ENCODE results near the gene ETS2.
A peak's percentile ranks its signal among the peaks of the same experiment; 100 is the strongest.

ETS2 gene

GRCh38 chr21:38789275-38789674 lies 16.5 kb upstream of the ETS2 start:
- no peak for DNase-seq (ENCODE audit: low spot score)
- H3K4me3 Mint-ChIP-seq, result no peak overlapping the region
- peaks cover under 1% of the 10 kb centered on the region for H3K36me3 Mint-ChIP-seq (ENCODE audit: low read depth)
- peaks cover 10% of the 10 kb centered on the region for H3K4me1 Mint-ChIP-seq (ENCODE audit: low read depth)
- H3K27me3 Mint-ChIP-seq (ENCODE audit: low read depth), result no peaks in the 10 kb centered on the region
- H3K9me3 Mint-ChIP-seq, result peaks cover 1% of the 10 kb centered on the region
- no peak overlapping the region for H3K27ac Mint-ChIP-seq

- H3K27me3 Mint-ChIP-seq (ENCODE audit: low read depth), result no peaks in the 10 kb centered on the region
- H3K4me3 Mint-ChIP-seq, result no peak overlapping the region
- H3K9me3 Mint-ChIP-seq, result no peaks in the 10 kb centered on the region
- no peak for DNase-seq (ENCODE audit: low spot score)
- H3K4me1 Mint-ChIP-seq (ENCODE audit: low read depth), result peaks cover 10% of the 10 kb centered on the region
- no peaks in the 10 kb centered on the region for H3K36me3 Mint-ChIP-seq (ENCODE audit: low read depth)
- H3K27ac Mint-ChIP-seq, result no peak overlapping the region
Measured at GRCh38 chr21:38790059-38790458, 15.7 kb upstream of the ETS2 start.

- Mint-ChIP-seq H3K27ac (no peak overlapping the region), H3K4me3 (peak overlapping the region; percentile 4), H3K4me1 (ENCODE audit: low read depth) (peaks cover 10% of the 10 kb centered on the region), H3K36me3 (ENCODE audit: low read depth) (no peaks in the 10 kb centered on the region), H3K27me3 (ENCODE audit: low read depth) (no peaks in the 10 kb centered on the region), H3K9me3 (no peaks in the 10 kb centered on the region)
- no peak for DNase-seq (ENCODE audit: low spot score)
Measured at GRCh38 chr21:38790961-38791360, 14.8 kb upstream of the ETS2 start.

DNA sequence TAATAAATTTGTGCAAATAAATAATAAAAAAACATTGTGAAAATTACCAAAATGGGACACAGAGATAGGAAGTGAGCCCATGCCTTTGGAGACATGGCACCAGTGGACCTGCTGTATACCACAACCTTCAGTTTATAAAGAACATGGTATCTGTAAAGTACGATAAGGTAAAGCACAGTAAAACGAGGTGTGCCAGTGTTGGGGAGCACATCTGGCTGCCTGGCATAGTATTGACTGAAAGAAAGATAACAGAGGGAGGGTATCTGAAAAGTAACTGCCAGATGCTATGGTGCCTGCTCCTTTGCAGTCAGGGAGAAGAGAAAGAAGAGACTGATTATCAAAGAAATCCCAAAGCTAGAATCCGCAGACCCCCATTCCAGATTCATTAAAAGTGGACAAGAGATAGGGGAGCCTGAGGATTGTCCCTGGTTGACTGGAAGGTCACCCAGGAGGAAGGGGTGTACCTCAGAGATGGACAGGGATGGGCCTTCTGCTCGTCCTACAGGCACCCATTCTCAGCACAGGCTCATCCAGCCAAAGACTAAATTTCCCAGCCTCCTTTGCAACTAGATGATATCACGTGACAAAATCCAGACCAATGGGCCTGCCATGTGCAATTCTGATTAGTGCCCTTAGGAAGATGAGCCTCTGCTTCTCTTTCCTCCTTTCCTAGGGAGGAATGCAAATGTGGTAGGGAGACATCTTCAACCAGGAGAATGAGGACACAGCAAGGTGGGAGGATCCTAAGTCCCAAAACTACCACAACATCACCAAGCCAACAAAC lies 12.9 kb upstream of the ETS2 start:
- peaks cover 7% of the 10 kb centered on the region for H3K4me1 Mint-ChIP-seq (ENCODE audit: low read depth)
- H3K27ac Mint-ChIP-seq, result no peak overlapping the region
- H3K4me3 Mint-ChIP-seq, result no peak overlapping the region
- no peaks in the 10 kb centered on the region for H3K27me3 Mint-ChIP-seq (ENCODE audit: low read depth)
- DNase-seq (ENCODE audit: low spot score), result no peak
- H3K9me3 Mint-ChIP-seq, result no peaks in the 10 kb centered on the region
- no peaks in the 10 kb centered on the region for H3K36me3 Mint-ChIP-seq (ENCODE audit: low read depth)

- no peaks in the 10 kb centered on the region for H3K9me3 Mint-ChIP-seq
- H3K4me3 Mint-ChIP-seq, result no peak overlapping the region
- H3K36me3 Mint-ChIP-seq (ENCODE audit: low read depth), result no peaks in the 10 kb centered on the region
- DNase-seq (ENCODE audit: low spot score), result no peak
- H3K27ac Mint-ChIP-seq, result no peak overlapping the region
- no peaks in the 10 kb centered on the region for H3K27me3 Mint-ChIP-seq (ENCODE audit: low read depth)
- H3K4me1 Mint-ChIP-seq (ENCODE audit: low read depth), result peaks cover 9% of the 10 kb centered on the region
Measured at GRCh38 chr21:38793926-38794713, 11.6 kb upstream of the ETS2 start.

GRCh38 chr21:38794978-38795377 lies 10.8 kb upstream of the ETS2 start:
- Mint-ChIP-seq H3K4me1 (ENCODE audit: low read depth) (peaks cover 11% of the 10 kb centered on the region), H3K9me3 (no peaks in the 10 kb centered on the region), H3K27ac (no peak overlapping the region), H3K4me3 (no peak overlapping the region), H3K27me3 (ENCODE audit: low read depth) (no peaks in the 10 kb centered on the region), H3K36me3 (ENCODE audit: low read depth) (no peaks in the 10 kb centered on the region)
- DNase-seq (ENCODE audit: low spot score), result no peak

- Mint-ChIP-seq H3K4me1 (ENCODE audit: low read depth) (peaks cover 11% of the 10 kb centered on the region), H3K4me3 (no peak overlapping the region), H3K36me3 (ENCODE audit: low read depth) (no peaks in the 10 kb centered on the region), H3K27ac (no peak overlapping the region), H3K27me3 (ENCODE audit: low read depth) (no peaks in the 10 kb centered on the region), H3K9me3 (no peaks in the 10 kb centered on the region)
- DNase-seq (ENCODE audit: low spot score), result no peak
Measured at GRCh38 chr21:38795475-38795874, 10.3 kb upstream of the ETS2 start.

DNA sequence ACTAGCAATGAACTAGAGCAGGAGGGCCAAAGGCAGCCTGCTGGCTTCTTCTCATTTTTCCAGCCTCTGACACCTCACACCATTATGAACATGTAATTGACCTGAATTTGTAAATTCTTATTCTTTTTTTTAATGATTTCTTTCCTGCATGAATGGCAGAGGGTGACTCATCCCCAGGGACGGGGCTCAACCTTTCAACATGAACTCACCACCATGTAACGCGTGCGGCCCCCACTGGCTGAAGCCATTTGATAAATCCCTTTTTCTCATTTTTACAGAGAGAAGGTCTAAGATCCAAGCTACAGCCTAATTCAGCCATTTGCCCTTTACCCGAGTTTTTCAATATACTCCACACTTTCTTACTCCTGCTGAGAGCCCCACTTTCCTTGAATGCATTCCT lies 9.3 kb upstream of the ETS2 start:
- Mint-ChIP-seq H3K36me3 (ENCODE audit: low read depth) (no peaks in the 10 kb centered on the region), H3K4me1 (ENCODE audit: low read depth) (peaks cover 8% of the 10 kb centered on the region), H3K9me3 (no peaks in the 10 kb centered on the region), H3K4me3 (no peak overlapping the region), H3K27me3 (ENCODE audit: low read depth) (no peaks in the 10 kb centered on the region), H3K27ac (no peak overlapping the region)
- DNase-seq (ENCODE audit: low spot score), result no peak

DNA sequence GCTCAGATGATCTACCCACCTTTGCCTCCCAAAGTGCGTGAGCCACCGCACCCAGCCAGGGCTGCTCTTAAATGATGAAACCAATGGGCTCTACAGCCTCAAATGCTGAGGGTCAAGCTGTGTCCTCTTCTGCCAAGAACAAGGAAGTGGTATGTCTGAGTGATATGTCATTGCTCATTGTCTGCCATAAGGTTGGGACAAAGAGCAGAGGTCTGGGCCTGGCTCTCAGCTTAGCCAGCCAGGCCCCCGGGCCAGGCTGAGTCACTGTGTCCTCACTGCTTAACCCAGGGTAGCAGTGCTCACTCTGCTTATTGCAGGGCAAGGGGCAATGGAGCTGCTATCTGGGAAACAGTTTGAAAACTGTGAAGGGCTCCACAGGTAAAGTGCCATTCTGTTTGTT lies 8.3 kb upstream of the ETS2 start:
- Mint-ChIP-seq H3K4me1 (ENCODE audit: low read depth) (peaks cover 8% of the 10 kb centered on the region), H3K4me3 (no peak overlapping the region), H3K27ac (no peak overlapping the region), H3K36me3 (ENCODE audit: low read depth) (no peaks in the 10 kb centered on the region), H3K27me3 (ENCODE audit: low read depth) (no peaks in the 10 kb centered on the region), H3K9me3 (no peaks in the 10 kb centered on the region)
- no peak for DNase-seq (ENCODE audit: low spot score)

DNA sequence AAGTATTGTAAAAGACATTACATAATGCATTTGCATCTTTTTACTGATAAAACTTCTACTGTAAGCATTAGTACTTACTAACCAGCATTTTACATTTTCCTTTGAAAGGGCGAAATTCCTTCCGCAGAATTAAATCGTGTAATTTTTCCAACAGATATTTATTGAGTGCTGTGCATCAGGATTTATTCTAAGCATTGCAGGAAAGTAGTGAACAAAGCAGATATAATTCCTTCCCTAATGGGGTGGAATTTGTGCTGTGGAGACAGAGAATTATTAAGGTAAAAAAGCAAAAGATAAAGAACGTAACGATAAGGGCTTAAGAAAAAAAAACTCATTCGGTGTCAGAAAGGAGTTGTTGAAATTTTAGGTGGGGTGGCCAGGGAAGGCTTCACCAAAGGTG lies 7.6 kb upstream of the ETS2 start:
- H3K36me3 Mint-ChIP-seq (ENCODE audit: low read depth), result no peaks in the 10 kb centered on the region
- H3K4me3 Mint-ChIP-seq, result no peak overlapping the region
- no peak overlapping the region for H3K27ac Mint-ChIP-seq
- no peaks in the 10 kb centered on the region for H3K9me3 Mint-ChIP-seq
- no peak for DNase-seq (ENCODE audit: low spot score)
- peaks cover 1% of the 10 kb centered on the region for H3K27me3 Mint-ChIP-seq (ENCODE audit: low read depth)
- peaks cover 8% of the 10 kb centered on the region for H3K4me1 Mint-ChIP-seq (ENCODE audit: low read depth)

GRCh38 chr21:38798481-38798882 lies 7.2 kb upstream of the ETS2 start:
- no peak overlapping the region for H3K27ac Mint-ChIP-seq
- no peaks in the 10 kb centered on the region for H3K9me3 Mint-ChIP-seq
- no peaks in the 10 kb centered on the region for H3K36me3 Mint-ChIP-seq (ENCODE audit: low read depth)
- H3K4me3 Mint-ChIP-seq, result no peak overlapping the region
- peaks cover 8% of the 10 kb centered on the region for H3K4me1 Mint-ChIP-seq (ENCODE audit: low read depth)
- DNase-seq (ENCODE audit: low spot score), result peak; percentile 22
- peaks cover 1% of the 10 kb centered on the region for H3K27me3 Mint-ChIP-seq (ENCODE audit: low read depth)

DNA sequence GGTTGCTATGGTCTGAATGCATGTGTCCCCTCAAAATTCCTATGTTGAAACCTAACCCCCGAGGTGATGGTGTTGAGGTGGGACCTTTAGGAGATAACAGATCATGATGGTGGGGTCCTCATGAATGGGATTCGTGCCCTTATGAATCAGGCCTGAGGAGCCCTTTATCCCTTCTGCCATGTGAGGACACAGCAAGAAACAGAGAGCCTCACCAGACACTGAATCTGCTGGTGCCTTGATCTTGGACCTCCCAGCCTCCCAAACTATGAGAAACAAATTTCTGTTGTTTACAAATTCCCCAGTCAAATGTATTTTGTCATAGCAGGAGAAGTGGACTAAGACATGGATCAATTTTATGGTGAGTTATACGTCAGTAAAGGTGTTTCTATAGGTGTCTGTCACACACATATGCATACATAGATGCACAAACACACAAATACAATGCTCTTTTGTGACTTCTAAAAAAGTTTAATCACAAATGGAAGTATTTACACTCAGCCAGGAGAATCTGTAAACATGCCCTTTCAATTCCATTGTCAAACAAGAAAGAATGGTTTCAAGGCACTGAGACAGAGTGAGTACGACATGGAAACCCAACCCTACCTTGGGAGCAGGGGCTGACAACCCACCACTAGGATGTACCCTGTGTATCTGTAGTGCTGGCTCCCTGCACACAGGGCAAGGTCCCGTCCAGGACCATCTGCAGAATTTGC lies 5.5 kb upstream of the ETS2 start:
- Mint-ChIP-seq H3K36me3 (ENCODE audit: low read depth) (no peaks in the 10 kb centered on the region), H3K27me3 (ENCODE audit: low read depth) (peaks cover 1% of the 10 kb centered on the region), H3K27ac (no peak overlapping the region), H3K4me3 (no peak overlapping the region), H3K9me3 (no peaks in the 10 kb centered on the region), H3K4me1 (ENCODE audit: low read depth) (peaks cover 14% of the 10 kb centered on the region)
- DNase-seq (ENCODE audit: low spot score), result no peak

GRCh38 chr21:38800924-38801744 lies 4.6 kb upstream of the ETS2 start:
- H3K36me3 Mint-ChIP-seq (ENCODE audit: low read depth), result no peaks in the 10 kb centered on the region
- H3K27ac Mint-ChIP-seq, result no peak overlapping the region
- no peaks in the 10 kb centered on the region for H3K9me3 Mint-ChIP-seq
- no peak for DNase-seq (ENCODE audit: low spot score)
- peaks cover 14% of the 10 kb centered on the region for H3K4me1 Mint-ChIP-seq (ENCODE audit: low read depth)
- no peak overlapping the region for H3K4me3 Mint-ChIP-seq
- peaks cover 1% of the 10 kb centered on the region for H3K27me3 Mint-ChIP-seq (ENCODE audit: low read depth)

Data from T-helper 2 cell treated with Interferon-gamma antibody and Interleukin-4, amounts not matched to agents 5 μg/mL and 100 μg/mL, for 36 hours (primary cell).